ENCODE results near the gene CACNA1G.

The CACNA1G gene

GRCh38 chr17:50642722-50643656 is 82.5 kb downstream of the CACNA1G start:
- DNase-seq: no peak

- no peak for DNase-seq
Observed at GRCh38 chr17:50645748-50646682, 85.5 kb downstream of the CACNA1G start.

- no peak for DNase-seq
Observed at GRCh38 chr17:50647187-50647586, 86.7 kb downstream of the CACNA1G start.

- no peak for DNase-seq
Observed at GRCh38 chr17:50649042-50649908, 88.8 kb downstream of the CACNA1G start.

GRCh38 chr17:50651661-50652060 is 91.1 kb downstream of the CACNA1G start:
- no peak for DNase-seq

GRCh38 chr17:50653738-50654137 is 93.2 kb downstream of the CACNA1G start:
- DNase-seq: no peak

- DNase-seq: no peak
Observed at GRCh38 chr17:50656509-50656908, 96.0 kb downstream of the CACNA1G start.

- DNase-seq: no peak
Observed at GRCh38 chr17:50657054-50657453, 96.5 kb downstream of the CACNA1G start.

GRCh38 chr17:50657627-50658026 is 97.1 kb downstream of the CACNA1G start:
- DNase-seq: no peak

- no peak for DNase-seq
Observed at GRCh38 chr17:50658616-50659015, 98.1 kb downstream of the CACNA1G start.

GRCh38 chr17:50659179-50659578 is 98.7 kb downstream of the CACNA1G start:
- DNase-seq: no peak

- no peak for DNase-seq
Observed at GRCh38 chr17:50660042-50660886, 99.7 kb downstream of the CACNA1G start.

GRCh38 chr17:50660887-50661345 is 100.4 kb downstream of the CACNA1G start:
- no peak for DNase-seq

- DNase-seq: no peak
Observed at GRCh38 chr17:50661348-50661747, 100.8 kb downstream of the CACNA1G start.

GRCh38 chr17:50661795-50662391 is 101.4 kb downstream of the CACNA1G start:
- peak in 2 of 56 donors; percentile 4 to 7 for DNase-seq

- DNase-seq: no peak
Observed at GRCh38 chr17:50662632-50663225, 102.2 kb downstream of the CACNA1G start.

GRCh38 chr17:50663812-50664374 is 103.4 kb downstream of the CACNA1G start:
- no peak for DNase-seq

- DNase-seq: no peak
Observed at GRCh38 chr17:50664788-50665458, 104.4 kb downstream of the CACNA1G start.
